Measurements from ENCODE around the gene OR2F1.

- TF ChIP-seq POLR2A (IDR thresholded peaks at IDR 0.05), result no peak
- no peak for TF ChIP-seq CTCF (IDR thresholded peaks at IDR 0.05)
Observed at GRCh38 chr7:143906895-143907294, 47.7 kb upstream of the OR2F1 start.
